Activated T-cell treated with anti-CD3 and anti-CD28 coated beads, Interleukin-2, amount 50 U/mL, for 48 hours (primary cell): Measurements from ENCODE around the gene TAF1B.
A peak's percentile ranks its signal among the peaks of the same experiment; 100 is the strongest.

Experiments used
- DNase-seq, 2 experiments: peaks; one replicate each; pipeline ENCODE4 v3.0.0-alpha.2; 2020

Gene TAF1B

DNA sequence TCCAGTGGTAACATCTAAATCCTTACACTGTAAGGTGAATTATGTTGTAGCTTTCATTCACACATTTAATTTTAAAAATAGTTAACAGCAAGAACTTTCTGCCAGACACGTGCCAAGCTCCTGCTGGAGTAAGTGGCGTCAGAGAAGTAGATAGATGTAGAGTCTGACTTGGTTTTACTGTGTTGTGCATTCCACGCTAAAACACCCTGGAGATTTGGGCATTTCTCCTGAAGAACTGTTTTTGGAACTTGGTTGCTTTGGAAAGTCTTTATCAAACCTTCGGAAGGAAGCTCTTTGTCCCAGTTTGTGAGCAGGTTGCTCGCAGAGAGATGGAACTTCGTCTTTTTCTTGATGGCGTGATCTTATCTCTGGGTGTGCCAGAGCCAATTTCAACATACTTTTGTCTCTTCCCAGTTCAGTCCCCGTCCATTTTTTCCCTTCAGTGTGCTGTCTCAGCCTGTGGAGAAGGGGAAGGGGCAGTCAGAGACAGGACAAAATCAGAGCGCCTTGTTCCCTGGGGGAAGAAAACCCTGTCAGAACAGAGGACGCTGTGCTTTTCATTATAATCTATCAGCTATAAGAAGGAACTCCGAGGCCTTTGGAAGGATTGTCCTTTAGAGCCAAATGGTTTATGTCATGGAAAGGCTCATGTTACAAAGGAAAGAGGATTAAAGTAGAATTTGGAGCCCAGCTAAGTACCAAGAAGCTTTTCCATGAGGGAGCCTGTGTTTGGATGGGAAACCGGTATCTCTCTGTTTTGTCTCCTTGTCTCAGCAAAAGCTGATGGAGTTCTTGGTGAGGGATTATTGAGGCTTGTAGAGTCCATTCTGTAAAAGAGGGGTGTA is 127.1 kb downstream of the TAF1B start:
- DNase-seq, result no peak

DNA sequence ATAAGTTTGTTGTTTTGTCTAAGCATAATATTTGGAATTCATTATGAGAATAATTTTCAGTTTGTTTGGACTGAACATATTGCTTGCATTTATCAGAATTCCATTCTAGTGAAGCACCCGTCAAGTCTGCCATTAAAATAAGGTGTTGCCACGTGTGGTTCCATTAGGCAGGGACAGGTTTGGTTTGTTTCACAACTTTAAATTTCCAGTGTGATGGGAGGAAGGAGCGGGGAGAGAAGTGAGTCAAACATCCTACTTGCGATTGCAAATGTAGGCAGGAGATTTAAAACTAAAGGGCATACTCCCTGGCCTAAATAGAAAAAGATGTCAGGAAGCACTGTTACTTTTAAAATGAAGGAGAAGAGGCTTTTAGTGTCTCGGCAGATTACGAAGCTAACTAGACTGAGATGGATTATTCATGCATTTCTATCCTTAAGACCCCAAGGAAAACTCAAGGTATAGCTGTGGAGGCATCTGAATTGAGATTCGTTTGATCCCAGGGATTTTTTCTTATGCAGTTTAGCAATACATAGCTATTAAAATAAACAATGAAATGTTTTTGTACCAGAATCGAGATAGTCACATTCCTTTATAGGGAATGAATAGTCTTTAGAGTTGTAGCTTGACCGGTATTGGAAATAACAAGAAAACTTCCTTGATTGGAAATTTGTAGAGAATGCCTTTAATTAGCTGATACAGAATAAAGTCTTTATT is 128.0 kb downstream of the TAF1B start:
- DNase-seq, result no peak

DNA sequence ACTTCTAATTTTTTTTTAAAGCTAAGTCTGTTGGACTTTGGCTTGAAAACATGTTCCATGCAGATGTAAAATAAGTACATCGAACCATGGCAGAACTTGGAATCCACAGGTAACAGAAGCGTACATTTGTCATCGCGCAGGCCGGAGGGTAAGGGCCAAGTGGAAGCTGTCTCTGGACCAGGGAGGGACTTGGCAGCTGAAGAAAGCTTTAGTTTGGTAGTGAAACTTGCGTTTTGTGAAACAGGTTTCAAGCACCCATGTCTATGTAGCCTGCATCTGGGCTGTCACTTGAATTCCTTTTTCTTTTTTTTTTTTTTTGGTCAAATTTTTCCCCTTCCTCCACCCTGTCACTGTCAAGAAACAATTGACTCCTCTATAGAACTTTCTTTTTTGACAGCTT is 128.6 kb downstream of the TAF1B start:
- no peak for DNase-seq

DNA sequence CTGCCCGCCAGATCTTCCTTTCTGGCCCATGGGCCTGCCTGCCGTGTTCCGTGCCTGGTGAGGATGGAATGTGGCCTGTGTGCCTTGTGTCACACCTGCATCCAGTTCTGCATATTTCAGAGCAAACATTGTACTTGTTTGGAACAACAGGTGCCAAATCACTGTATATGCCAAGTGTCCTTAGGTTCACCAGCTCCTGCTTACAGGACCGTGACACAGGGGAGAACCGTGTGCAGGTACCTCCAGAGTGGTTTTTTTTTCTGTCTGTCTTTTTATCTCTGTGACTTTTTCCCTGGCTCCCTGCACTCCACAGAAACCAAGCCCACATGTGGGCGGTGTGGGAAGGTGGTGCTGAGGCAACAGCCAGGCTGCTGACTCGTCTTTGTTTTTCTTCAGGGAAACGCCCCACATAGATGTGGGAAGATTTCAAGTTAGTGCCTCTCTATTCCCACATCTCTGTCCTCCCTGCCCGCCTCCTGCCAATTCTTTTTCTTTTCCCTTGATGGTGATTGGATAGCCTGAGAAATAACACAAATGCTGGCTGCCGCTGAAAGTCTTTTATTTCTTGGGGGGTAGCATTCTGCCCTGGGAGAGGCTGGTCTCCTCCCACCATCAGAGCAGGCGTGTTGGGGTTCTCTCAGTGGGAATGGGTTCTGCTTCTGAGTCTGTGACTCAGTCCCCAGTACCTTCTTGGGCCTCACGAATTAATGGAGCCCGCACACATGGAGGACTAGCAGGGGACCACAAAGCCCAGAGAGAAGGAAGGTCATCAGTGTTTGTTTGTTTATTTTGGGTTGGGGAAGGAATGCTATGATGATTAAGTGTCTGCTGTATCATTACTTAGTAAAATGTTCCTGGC is 129.6 kb downstream of the TAF1B start:
- DNase-seq, result peak; percentile 30 to 44

DNA sequence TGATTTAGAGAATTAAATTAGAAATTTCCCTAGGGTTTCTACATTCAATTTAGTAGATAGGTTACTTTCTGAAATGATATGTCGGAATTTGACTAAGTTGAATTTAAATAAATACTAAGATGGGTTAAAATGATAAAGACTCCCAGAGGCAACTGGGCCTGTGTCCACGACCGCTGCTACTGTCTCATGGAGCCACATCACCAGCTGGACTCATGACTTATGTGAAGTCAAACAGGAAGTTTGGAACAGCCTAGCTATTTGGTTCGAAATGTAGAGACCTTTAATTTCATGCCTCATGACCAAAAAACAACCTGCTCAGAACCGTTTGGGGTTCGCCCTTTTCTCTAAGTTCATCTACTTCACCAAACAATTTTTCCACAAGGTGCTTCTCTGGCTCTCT is 130.4 kb downstream of the TAF1B start:
- DNase-seq, result no peak

DNA sequence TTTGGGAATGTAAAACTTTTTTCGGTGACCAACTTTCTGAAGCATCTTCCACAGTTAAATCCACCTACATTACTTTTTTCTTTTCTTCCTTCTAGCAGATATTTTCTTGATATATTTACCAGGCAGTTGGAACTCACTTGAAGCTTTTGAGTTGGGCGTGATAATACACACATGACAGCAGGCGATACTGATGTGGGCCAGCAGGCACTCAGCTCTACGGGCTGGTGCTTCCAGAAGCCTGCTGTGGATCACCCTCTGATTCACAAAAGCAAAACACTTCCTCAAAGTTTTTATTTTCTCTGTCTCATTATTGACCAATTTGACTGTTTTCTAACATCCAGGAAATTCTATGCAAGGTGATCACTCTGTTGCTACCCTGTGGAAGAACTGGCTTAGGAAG is 131.1 kb downstream of the TAF1B start:
- no peak for DNase-seq

DNA sequence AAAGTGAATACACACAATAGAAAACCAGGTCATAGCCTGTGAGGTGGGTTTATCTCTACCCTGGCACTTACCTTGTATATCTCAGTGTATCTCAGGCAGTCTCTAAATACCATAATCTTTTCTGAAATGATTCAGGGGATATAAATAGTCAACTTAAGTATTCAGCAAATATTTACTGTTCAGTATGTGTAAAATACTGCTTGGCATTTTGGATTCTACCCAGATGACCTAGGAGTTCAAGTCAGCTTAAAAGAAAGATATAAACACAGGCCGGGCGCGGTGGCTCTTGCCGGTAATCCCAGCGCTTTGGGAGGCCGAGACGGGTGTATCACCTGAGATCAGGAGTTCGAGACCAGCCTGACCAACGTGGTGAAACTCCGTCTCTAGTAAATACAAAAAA is 132.1 kb downstream of the TAF1B start:
- no peak for DNase-seq

DNA sequence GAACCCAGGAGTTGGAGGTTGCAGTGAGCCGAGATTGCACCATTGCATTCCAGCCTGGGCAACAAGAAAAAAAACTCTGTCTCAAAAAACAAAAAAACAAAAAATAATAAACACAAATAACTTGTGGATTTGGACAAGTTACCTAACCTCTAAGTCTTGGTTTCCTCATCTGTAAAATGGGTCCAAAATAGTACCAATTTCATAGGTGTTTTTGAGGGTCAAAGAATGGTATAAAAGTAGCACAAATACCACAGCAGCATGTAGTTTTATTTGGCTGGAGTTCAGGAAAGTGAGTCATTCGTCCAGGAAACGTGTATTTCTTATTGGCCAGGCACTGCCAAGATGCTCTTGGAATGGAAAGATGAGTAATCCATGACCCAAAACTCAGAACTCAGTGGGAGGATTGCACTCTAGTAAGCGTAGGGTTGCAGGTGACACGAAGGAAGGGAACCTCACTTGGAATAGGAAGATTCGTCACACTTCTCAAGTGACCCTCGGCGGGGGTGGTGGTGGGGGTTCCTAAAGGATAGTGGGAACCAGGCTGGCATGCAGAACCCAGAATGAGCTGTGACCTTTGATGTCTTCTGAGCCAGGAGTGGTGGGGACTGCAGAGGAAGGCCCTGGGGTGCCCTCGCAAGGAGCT is 132.7 kb downstream of the TAF1B start:
- peak; percentile 59 to 64 for DNase-seq

DNA sequence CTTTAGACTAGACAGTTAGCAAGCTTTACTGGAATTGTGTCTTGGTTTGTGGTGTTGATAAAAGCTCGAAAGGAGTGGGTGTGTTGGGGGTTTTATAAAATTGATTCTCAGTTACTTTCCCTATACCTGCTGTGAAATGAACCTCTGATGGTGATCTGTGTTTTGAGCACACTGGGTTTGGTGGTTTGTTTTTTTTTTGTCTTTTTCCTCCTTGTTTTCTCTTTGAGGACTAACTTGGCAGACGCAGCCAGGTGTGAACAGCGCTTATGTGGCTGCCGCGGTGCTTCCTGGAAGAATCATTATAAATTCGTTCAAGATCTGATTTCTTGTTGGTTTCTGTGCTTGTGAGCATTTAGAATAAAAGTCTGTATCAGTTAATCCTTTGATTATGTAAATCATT is 136.7 kb downstream of the TAF1B start:
- DNase-seq, result peak in 1 of 2 experiments; percentile 33

DNA sequence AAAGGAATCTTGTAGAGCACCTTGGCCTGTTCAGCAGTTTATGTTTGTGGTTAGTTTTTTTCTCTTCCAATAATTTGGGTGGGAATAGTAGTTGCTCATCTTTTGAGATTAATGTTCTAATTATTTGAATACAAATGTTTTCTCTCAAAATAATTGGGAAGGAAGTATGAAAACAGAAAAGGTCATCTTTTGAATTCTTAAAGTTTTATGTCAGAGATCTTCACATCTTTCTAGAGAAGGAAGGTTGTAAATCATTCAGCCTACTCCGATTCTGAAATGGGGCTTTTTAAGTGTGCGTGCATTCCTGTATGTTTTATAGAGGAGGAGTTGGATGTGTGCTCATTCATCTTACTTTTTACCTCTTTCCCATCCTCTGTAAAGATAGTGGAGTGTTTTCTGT is 137.2 kb downstream of the TAF1B start:
- no peak for DNase-seq

DNA sequence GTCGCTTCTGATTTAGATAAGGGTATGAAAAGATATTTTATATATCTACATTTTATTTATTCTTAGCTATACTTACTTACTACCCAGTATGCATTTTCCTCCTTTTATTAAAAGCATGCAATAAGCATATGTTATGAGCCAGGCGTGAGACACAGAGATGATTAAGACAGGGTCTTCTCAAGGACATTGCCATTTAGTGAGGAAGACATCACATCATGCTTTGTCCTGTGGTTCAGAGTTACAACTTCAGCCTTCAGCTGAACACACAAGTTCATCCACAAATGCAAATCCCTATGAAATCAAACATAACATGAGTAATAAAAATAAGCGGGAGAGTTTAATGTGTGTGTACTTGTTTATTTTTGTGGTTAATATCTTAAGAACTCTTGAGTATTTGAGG is 138.4 kb downstream of the TAF1B start:
- DNase-seq, result no peak

DNA sequence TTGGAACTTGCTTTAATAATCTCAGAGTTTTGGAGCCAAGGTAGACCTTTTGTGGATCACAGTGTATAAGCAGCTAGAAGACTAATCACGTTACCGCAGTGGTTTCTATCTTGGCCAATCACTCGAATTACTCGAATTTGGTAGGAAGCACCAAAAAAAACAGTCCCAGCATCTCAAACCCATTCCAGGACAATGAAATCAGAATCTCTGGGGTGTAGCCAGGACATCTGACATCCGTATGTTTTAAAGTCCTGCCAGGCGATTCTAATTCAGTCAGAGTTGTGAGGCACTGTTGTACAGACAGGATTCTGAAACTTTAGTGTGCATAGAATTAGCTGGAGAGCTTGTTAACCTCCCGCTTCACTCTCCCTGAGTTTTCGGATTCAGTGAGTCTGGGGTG is 139.0 kb downstream of the TAF1B start:
- no peak for DNase-seq

DNA sequence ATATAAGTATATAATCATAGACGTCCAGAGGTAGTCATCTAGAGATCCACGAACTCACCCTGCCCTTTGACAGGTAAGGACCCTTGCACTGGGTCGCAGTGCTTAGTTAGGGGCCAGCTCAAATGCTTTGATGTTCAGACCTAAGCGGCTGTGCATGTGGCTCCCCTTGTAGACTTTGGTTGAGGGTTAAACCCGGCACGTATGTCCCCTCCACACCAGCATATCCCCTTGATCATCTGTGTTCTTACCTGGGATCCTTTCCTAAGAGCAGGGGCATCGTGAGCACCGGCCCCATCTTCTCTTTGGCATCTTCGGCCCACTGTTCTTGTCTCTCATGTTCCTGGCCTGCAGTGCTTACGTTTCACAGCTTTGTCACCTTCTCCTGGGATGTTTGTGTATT is 139.6 kb downstream of the TAF1B start:
- DNase-seq, result no peak

DNA sequence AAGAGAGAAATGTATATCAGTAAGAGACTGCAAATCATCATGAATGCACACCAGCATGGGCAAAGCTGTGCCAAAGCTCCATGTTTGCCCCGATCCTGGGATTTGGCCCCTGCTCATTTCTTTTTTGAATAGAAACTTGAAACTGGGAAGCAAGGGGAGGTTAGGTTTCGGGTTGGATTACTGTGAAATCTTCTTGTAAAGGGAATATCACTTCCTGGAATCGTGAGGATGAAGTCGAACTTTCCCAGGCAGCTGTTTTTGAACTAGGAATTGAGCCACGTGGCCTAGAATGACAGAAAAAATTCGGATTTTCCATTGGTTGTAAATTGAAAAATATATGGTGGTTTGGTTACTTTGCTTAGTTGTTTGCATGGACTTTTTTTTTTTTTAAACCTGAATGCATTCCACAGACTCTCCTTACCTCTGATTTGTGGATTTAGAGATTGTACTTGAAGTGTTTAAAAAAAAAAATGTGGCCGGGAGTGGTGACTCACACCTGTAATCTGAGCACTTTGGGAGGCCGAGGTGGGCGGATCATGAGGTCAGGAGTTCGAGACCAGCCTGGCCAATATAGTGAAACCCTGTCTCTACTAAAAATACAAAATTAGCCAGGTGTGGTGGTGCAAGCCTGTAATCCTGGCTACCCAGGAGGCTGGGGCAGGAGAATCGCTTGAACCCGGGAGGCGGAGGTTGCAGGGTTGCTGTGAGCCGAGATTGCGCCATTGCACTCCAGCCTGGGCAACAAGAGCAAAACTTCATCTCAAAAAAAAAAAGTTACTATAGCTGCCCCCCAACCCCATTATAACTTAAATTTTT is 140.3 kb downstream of the TAF1B start:
- DNase-seq, result no peak
